ENCODE results near the gene KRTAP10-2. TPM values are rescaled to one million over a fixed set of nuclear protein-coding genes. Genes with fewer than 3 reads are reported as not detected.

KRTAP10-2 gene
- total RNA-seq, 1 experiment from 2014 or later: not detected

GRCh38 chr21:44507673-44508425 is 43.5 kb downstream of the KRTAP10-2 start:
- no peaks in the 10 kb centered on the region for H3K79me1 ChIP-seq (ENCODE audit: insufficient read depth, low read depth, low read length, poor library complexity, severe bottlenecking)
- H2BK5ac ChIP-seq (ENCODE audit: insufficient read length, low read length): no peak overlapping the region
- Mint-ChIP-seq H3K4me1 (peaks cover 0 to 5% of the 10 kb centered on the region in 2 experiments; a peak in 2 of 4 replicates), H3K4me3 (no peak overlapping the region), H3K36me3 (ENCODE audit: insufficient read depth in 1 of 3, low read depth in 3 of 3) (peaks cover 0 to 6% (median 3%) of the 10 kb centered on the region in 3 experiments; a peak in 4 of 7 replicates), H3K27me3 (ENCODE audit: low read depth) (no peaks in the 10 kb centered on the region), H3K9me3 (no peaks in the 10 kb centered on the region), H3K27ac (no peak overlapping the region)
- peaks cover 5% of the 10 kb centered on the region for H4K20me1 ChIP-seq (ENCODE audit: control insufficient read depth, insufficient read depth, insufficient read length)
- no peak overlapping the region for H3K27ac ChIP-seq (ENCODE audit: insufficient read length, low read depth, low read length)
- H3T11ph ChIP-seq (ENCODE audit: low read length): no peak overlapping the region
- WGBS (ENCODE audit: extremely low coverage, insufficient read length, low lambda C conversion rate): no CpG with 5 or more reads among the region's 26 CpGs
- no peak overlapping the region for H2BK20ac ChIP-seq (ENCODE audit: low read depth, low read length, poor library complexity, severe bottlenecking)
- no peak overlapping the region for H2BK12ac ChIP-seq (ENCODE audit: insufficient read length, low read depth, low read length)
- no peak overlapping the region for H4K5ac ChIP-seq (ENCODE audit: insufficient read length, low read depth, low read length)
- H3K9me3 ChIP-seq (ENCODE audit: control insufficient read depth, low read depth, low read length): no peaks in the 10 kb centered on the region
- H3K23ac ChIP-seq (ENCODE audit: insufficient read length, low read depth, low read length): no peak overlapping the region
- H3K4me2 ChIP-seq (ENCODE audit: insufficient read depth, insufficient read length, low read length): no peak overlapping the region
- H3K9ac ChIP-seq (ENCODE audit: extremely low read depth, insufficient read length, low read length): no peak overlapping the region
- H3K4ac ChIP-seq (ENCODE audit: low read depth, low read length): no peak overlapping the region
- no peak overlapping the region for H2BK120ac ChIP-seq (ENCODE audit: low read depth, low read length, poor library complexity, severe bottlenecking)
- no peak for DNase-seq
- H2AK5ac ChIP-seq (ENCODE audit: insufficient read length, low read length): no peak overlapping the region
- no peaks in the 10 kb centered on the region for H3K27me3 ChIP-seq (ENCODE audit: insufficient read depth, low read length)
- no peak overlapping the region for H2BK15ac ChIP-seq (ENCODE audit: low read depth, low read length)
- H4K8ac ChIP-seq (replicated peaks; ENCODE audit: insufficient read length, low read depth, low read length): no peak overlapping the region
- H3K14ac ChIP-seq (ENCODE audit: insufficient read depth, low read length): no peak overlapping the region
- no peak overlapping the region for H3K56ac ChIP-seq (ENCODE audit: insufficient read length, low read depth, low read length)
- no peak overlapping the region for H2AFZ ChIP-seq (ENCODE audit: low read length)
- H3K23me2 ChIP-seq (ENCODE audit: insufficient read length, low read depth, low read length, poor library complexity, severe bottlenecking): no peaks in the 10 kb centered on the region
- no peak for TF ChIP-seq CTCF (conservative IDR thresholded peaks at IDR 0.05)
- no peak overlapping the region for H4K91ac ChIP-seq (ENCODE audit: insufficient read length, low read depth, low read length)
- no peaks in the 10 kb centered on the region for H3K4me1 ChIP-seq (ENCODE audit: insufficient read depth, low read length)
- no peak overlapping the region for H3K18ac ChIP-seq (ENCODE audit: insufficient read length, low read depth, low read length)
- no peaks in the 10 kb centered on the region for H3K79me2 ChIP-seq (ENCODE audit: insufficient read depth, low read length)
